Measurements from ENCODE around the gene ARMC3. TPM values are rescaled to one million over a fixed set of nuclear protein-coding genes. Genes with fewer than 3 reads are reported as not detected.

ARMC3 gene
- total and polyA plus RNA-seq, 9 donors = 1.6 to 39.8 (median 3.0) TPM; not detected in 4

DNA sequence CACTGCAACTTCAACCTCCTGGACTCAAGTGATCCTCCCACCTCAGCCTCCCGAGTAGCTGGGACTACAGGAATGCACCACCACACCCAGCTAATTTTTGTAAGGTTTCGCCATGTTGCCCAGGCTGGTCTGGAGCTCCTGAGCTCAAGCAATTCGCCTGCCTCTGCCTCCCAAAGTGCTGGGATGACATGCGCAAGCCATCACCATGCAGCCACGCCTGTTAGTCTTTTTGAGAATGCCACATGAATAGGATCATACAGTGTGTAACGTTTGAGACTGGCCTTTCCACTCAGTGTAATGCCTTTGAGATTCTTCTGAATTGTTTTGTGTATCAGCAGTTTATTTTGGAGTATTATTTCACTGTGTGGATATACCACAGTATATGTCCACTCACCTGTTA lies 91.8 kb downstream of the ARMC3 start:
- Histone ChIP-seq H3K27ac (no peak overlapping the region), H3K4me1 (ENCODE audit: insufficient read depth) (no peaks in the 10 kb centered on the region), H3K27me3 (no peaks in the 10 kb centered on the region), H3K9me3 (no peaks in the 10 kb centered on the region), H3K4me3 (no peak overlapping the region), H3K36me3 (no peaks in the 10 kb centered on the region)
- 78 to 85% (median 83%) methylated on average over 6 of the region's 6 CpGs for WGBS, 3 donors
- TF ChIP-seq CTCF (IDR thresholded peaks at IDR 0.05) (no peak), EP300 (IDR thresholded peaks at IDR 0.05) (no peak), POLR2A (IDR thresholded peaks at IDR 0.05) (no peak)
- intact Hi-C loops (cut with DNase I) = no loop called here
- DNase-seq = no peak

- Histone ChIP-seq H3K4me3 (no peak overlapping the region), H3K36me3 (no peaks in the 10 kb centered on the region), H3K4me1 (ENCODE audit: insufficient read depth) (no peaks in the 10 kb centered on the region), H3K27ac (no peak overlapping the region), H3K27me3 (no peaks in the 10 kb centered on the region), H3K9me3 (no peaks in the 10 kb centered on the region)
- WGBS, 3 donors = 80 to 86% (median 84%) methylated on average over 2 of the region's 2 CpGs
- intact Hi-C loops (cut with DNase I) = no loop called here
- no peak for TF ChIP-seq EP300 (IDR thresholded peaks at IDR 0.05)
- no peak for TF ChIP-seq CTCF (IDR thresholded peaks at IDR 0.05)
- no peak for TF ChIP-seq POLR2A (IDR thresholded peaks at IDR 0.05)
- no peak for DNase-seq
Measured at GRCh38 chr10:23021430-23021829, 93.6 kb downstream of the ARMC3 start.

GRCh38 chr10:23024002-23024401 lies 96.1 kb downstream of the ARMC3 start:
- Histone ChIP-seq H3K4me3 (no peak overlapping the region), H3K4me1 (ENCODE audit: insufficient read depth) (no peaks in the 10 kb centered on the region), H3K27me3 (no peaks in the 10 kb centered on the region), H3K9me3 (no peaks in the 10 kb centered on the region), H3K36me3 (no peaks in the 10 kb centered on the region), H3K27ac (no peak overlapping the region)
- 84 to 93% (median 88%) methylated on average over 2 of the region's 2 CpGs for WGBS, 3 donors
- TF ChIP-seq CTCF (IDR thresholded peaks at IDR 0.05) = no peak
- TF ChIP-seq EP300 (IDR thresholded peaks at IDR 0.05) = no peak
- no peak for TF ChIP-seq POLR2A (IDR thresholded peaks at IDR 0.05)
- intact Hi-C loops (cut with DNase I) = no loop called here
- DNase-seq = no peak

DNA sequence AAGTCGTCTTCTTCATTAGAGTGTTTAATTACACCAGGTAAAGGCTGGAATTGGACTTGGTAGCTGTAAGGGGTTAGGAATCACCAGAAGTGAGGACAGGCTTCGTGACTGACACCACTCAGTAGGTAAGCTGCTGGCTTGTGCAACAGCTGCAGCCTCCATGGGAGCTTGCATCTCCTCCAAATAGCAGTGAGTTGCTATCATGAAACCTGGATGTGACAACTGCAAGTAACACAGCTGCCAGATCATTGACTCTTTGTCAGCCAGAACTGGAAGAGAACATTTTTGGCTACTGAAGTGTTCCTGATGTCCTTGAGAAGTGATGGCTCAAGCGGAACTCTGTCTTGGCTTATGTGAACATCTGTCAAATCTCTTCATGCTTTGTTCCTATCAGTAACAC lies 103.5 kb downstream of the ARMC3 start:
- intact Hi-C loops (cut with DNase I) = no loop called here
- Histone ChIP-seq H3K4me3 (no peak overlapping the region), H3K4me1 (ENCODE audit: insufficient read depth) (no peaks in the 10 kb centered on the region), H3K36me3 (no peaks in the 10 kb centered on the region), H3K9me3 (no peaks in the 10 kb centered on the region), H3K27me3 (no peaks in the 10 kb centered on the region), H3K27ac (no peak overlapping the region)
- TF ChIP-seq EP300 (IDR thresholded peaks at IDR 0.05) (no peak), CTCF (IDR thresholded peaks at IDR 0.05) (no peak), POLR2A (IDR thresholded peaks at IDR 0.05) (no peak)
- 17 to 42% (median 24%) methylated on average over 3 of the region's 3 CpGs for WGBS, 3 donors
- DNase-seq = no peak

DNA sequence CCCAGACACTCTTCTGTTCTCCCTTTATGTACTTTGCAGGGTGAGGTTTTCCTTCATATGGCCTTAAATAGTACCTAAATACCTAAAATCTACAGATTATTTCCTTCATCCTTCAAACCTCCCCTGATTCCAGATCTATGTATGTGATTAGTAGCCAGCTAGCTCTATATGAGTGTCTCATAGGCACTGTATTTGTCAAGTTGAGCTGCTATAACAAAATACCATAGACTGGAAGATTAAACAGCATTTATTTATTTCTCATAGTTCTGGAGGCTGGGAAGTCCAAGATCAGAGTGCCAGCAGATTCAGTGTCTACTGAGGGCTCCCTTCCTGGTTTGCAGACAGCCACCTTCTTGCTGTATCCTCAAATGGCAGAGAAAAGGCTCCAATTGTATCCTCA lies 106.9 kb downstream of the ARMC3 start:
- H3K27ac ChIP-seq = no peak overlapping the region
- no peak for DNase-seq
- H3K9me3 ChIP-seq = no peaks in the 10 kb centered on the region
- no peaks in the 10 kb centered on the region for H3K27me3 ChIP-seq
- no peaks in the 10 kb centered on the region for H3K4me1 ChIP-seq (ENCODE audit: insufficient read depth)
- H3K36me3 ChIP-seq = no peaks in the 10 kb centered on the region
- no peak for TF ChIP-seq CTCF (IDR thresholded peaks at IDR 0.05)
- H3K4me3 ChIP-seq = no peak overlapping the region
- intact Hi-C loops (cut with DNase I) = no loop called here

Measured in ovary (tissue), 9 donors.